H9 (cell line): ENCODE measurements around the gene SPATA6. TPM values are rescaled to one million over a fixed set of nuclear protein-coding genes. Genes with fewer than 3 reads are reported as not detected.

Experiments
- DNase-seq: peaks from one replicate; pipeline ENCODE4 v3.0.0-alpha.2; 2017
- H2AFZ ChIP-seq: one replicate; pipeline ENCODE4 v1.6.1; 2013; ENCODE audit warnings: mild to moderate bottlenecking, low read length, control low read depth, moderate library complexity
- H2AK5ac ChIP-seq: 2 replicates; pipeline ENCODE4 v1.6.1; 2013; ENCODE audit warnings: low read length, control low read depth, mixed read lengths; ENCODE audit not compliant: insufficient read length
- H2BK120ac ChIP-seq: one replicate; pipeline ENCODE4 v1.6.1; 2013; ENCODE audit warnings: low read depth, mild to moderate bottlenecking, low read length, control low read depth, inconsistent platforms; ENCODE audit not compliant: poor library complexity, severe bottlenecking
- H2BK12ac ChIP-seq: 2 replicates; pipeline ENCODE4 v1.6.1; 2013; ENCODE audit warnings: low read length, control low read depth, mixed read lengths, low read depth; ENCODE audit not compliant: insufficient read length
- H2BK15ac ChIP-seq: 2 replicates; pipeline ENCODE4 v1.6.1; 2013; ENCODE audit warnings: low read depth, low read length, control low read depth
- H2BK20ac ChIP-seq: one replicate; pipeline ENCODE4 v1.6.1; 2013; ENCODE audit warnings: low read depth, mild to moderate bottlenecking, low read length, control low read depth, inconsistent platforms; ENCODE audit not compliant: poor library complexity, severe bottlenecking
- H2BK5ac ChIP-seq: 2 replicates; pipeline ENCODE4 v1.6.1; 2013; ENCODE audit warnings: low read length, control low read depth, mixed read lengths; ENCODE audit not compliant: insufficient read length
- H3K14ac ChIP-seq: 2 replicates; pipeline ENCODE4 v1.6.1; 2013; ENCODE audit warnings: low read length, control low read depth; ENCODE audit not compliant: insufficient read depth
- H3K18ac ChIP-seq: 2 replicates; pipeline ENCODE4 v1.6.1; 2013; ENCODE audit warnings: low read depth, mild to moderate bottlenecking, mixed read lengths, low read length, control low read depth; ENCODE audit not compliant: insufficient read length
- H3K23ac ChIP-seq: 2 replicates; pipeline ENCODE4 v1.6.1; 2013; ENCODE audit warnings: low read length, control low read depth, mixed read lengths, low read depth; ENCODE audit not compliant: insufficient read length
- H3K23me2 ChIP-seq: 2 replicates; pipeline ENCODE4 v1.6.1; 2013; ENCODE audit warnings: low read depth, mild to moderate bottlenecking, mixed read lengths, low read length, control low read depth; ENCODE audit not compliant: insufficient read length, poor library complexity, severe bottlenecking
- H3K27ac ChIP-seq: 2 replicates; pipeline ENCODE4 v1.5.1; 2013; ENCODE audit warnings: low read length, control low read depth, mixed read lengths, low read depth; ENCODE audit not compliant: insufficient read length
- H3K27me3 ChIP-seq: 2 replicates; pipeline ENCODE4 v1.6.1; 2013; ENCODE audit warnings: low read length, control low read depth, inconsistent platforms; ENCODE audit not compliant: insufficient read depth
- H3K4ac ChIP-seq: 2 replicates; pipeline ENCODE4 v1.6.1; 2013; ENCODE audit warnings: low read depth, mild to moderate bottlenecking, control low read depth, inconsistent platforms, low read length, moderate library complexity
- H3K4me1 ChIP-seq: 2 replicates; pipeline ENCODE4 v1.6.1; 2013; ENCODE audit warnings: low read length, control low read depth, inconsistent platforms; ENCODE audit not compliant: insufficient read depth
- H3K4me2 ChIP-seq: 2 replicates; pipeline ENCODE4 v1.6.1; 2013; ENCODE audit warnings: low read length, control low read depth, mixed read lengths; ENCODE audit not compliant: insufficient read length, insufficient read depth
- H3K56ac ChIP-seq: 2 replicates; pipeline ENCODE4 v1.6.1; 2013; ENCODE audit warnings: low read depth, mild to moderate bottlenecking, mixed read lengths, low read length, control low read depth; ENCODE audit not compliant: insufficient read length
- H3K79me1 ChIP-seq: 2 replicates; pipeline ENCODE4 v1.6.1; 2013; ENCODE audit warnings: low read depth, mild to moderate bottlenecking, moderate library complexity, low read length, control low read depth, inconsistent platforms; ENCODE audit not compliant: insufficient read depth, poor library complexity, severe bottlenecking
- H3K79me2 ChIP-seq: 2 replicates; pipeline ENCODE4 v1.6.1; 2013; ENCODE audit warnings: low read length, control low read depth, inconsistent platforms; ENCODE audit not compliant: insufficient read depth
- H3K9ac ChIP-seq: 2 replicates; pipeline ENCODE4 v1.6.1; 2013; ENCODE audit warnings: low read length, control low read depth, mixed read lengths; ENCODE audit not compliant: insufficient read length; ENCODE audit errors: extremely low read depth
- H3K9me3 ChIP-seq: one replicate; pipeline ENCODE4 v1.6.1; 2013; ENCODE audit warnings: low read depth, low read length, inconsistent platforms; ENCODE audit not compliant: control insufficient read depth
- H3T11ph ChIP-seq: one replicate; pipeline ENCODE4 v1.6.1; 2013; ENCODE audit warnings: mild to moderate bottlenecking, low read length, control low read depth, inconsistent platforms
- H4K20me1 ChIP-seq: one replicate; pipeline ENCODE4 v1.6.1; 2013; ENCODE audit not compliant: control insufficient read depth, insufficient read length, insufficient read depth
- H4K5ac ChIP-seq: 2 replicates; pipeline ENCODE4 v1.6.1; 2013; ENCODE audit warnings: low read depth, mild to moderate bottlenecking, mixed read lengths, low read length, control low read depth; ENCODE audit not compliant: insufficient read length
- H4K8ac ChIP-seq: replicated peaks from 2 replicates; pipeline ENCODE4 v1.6.1; 2013; ENCODE audit warnings: low read length, control low read depth, mixed read lengths, low read depth; ENCODE audit not compliant: insufficient read length
- H4K91ac ChIP-seq: 2 replicates; pipeline ENCODE4 v1.6.1; 2013; ENCODE audit warnings: low read depth, mild to moderate bottlenecking, moderate library complexity, mixed read lengths, low read length, control low read depth; ENCODE audit not compliant: insufficient read length
- H3K27ac Mint-ChIP-seq, 3 experiments: 2 replicates in 2 of 3; 3 replicates in 1 of 3; pipeline ENCODE4 v1.8.0; 2020 to 2021; ENCODE audit warnings: mixed read lengths in 3 of 3, mild to moderate bottlenecking in 1 of 3, moderate library complexity in 1 of 3
- H3K27me3 Mint-ChIP-seq: 2 replicates; pipeline ENCODE4 v1.8.0; 2021; ENCODE audit warnings: low read depth, mild to moderate bottlenecking, moderate library complexity, mixed read lengths
- H3K36me3 Mint-ChIP-seq, 3 experiments: 2 replicates in 2 of 3; 3 replicates in 1 of 3; pipeline ENCODE4 v1.8.0; 2020 to 2021; ENCODE audit warnings: low read depth in 3 of 3, mixed read lengths in 3 of 3; ENCODE audit not compliant: insufficient read depth in 1 of 3
- H3K4me1 Mint-ChIP-seq, 2 experiments: 2 replicates each; pipeline ENCODE4 v1.8.0; 2020; ENCODE audit warnings: mixed read lengths in 2 of 2
- H3K4me3 Mint-ChIP-seq, 2 experiments: 2 replicates in 1 of 2; 3 replicates in 1 of 2; pipeline ENCODE4 v1.8.0; 2020 to 2021; ENCODE audit warnings: mild to moderate bottlenecking in 2 of 2, mixed read lengths in 2 of 2, moderate library complexity in 1 of 2
- H3K9me3 Mint-ChIP-seq, 2 experiments: 2 replicates in 1 of 2; 3 replicates in 1 of 2; pipeline ENCODE4 v1.8.0; 2020; ENCODE audit warnings: mild to moderate bottlenecking in 2 of 2, mixed read lengths in 2 of 2, moderate library complexity in 1 of 2
- CTCF ChIP-seq: fragments of 200-600 bp; sonication (generic); conservative IDR thresholded peaks from 3 replicates; pipeline ENCODE4 v1.8.0; 2021; ENCODE audit warnings: antibody characterized with exemption, mild to moderate bottlenecking
- WGBS: extraction: QIAGEN DNeasy Blood & Tissue Kit; methylation state at CpG from one replicate; pipeline ENCODE4 v1.1.7; 2013; ENCODE audit warnings: missing lambda C conversion rate, low lambda C conversion rate, mixed read lengths; ENCODE audit not compliant: insufficient read length; ENCODE audit errors: extremely low coverage; 5-methylcytosine and 5-hydroxymethylcytosine counted together
- total RNA-seq: library from RNA; stranded (reverse); gene quantifications from 2 replicates; pipeline ENCODE4 v1.2.1, GENCODE V29; 2021

Gene SPATA6
- total RNA-seq, 1 experiment from 2014 or later = 8.0 TPM

GRCh38 chr1:48450505-48450904 lies 21.5 kb downstream of the SPATA6 start:
- Histone ChIP-seq H3K9me3 (no peaks in the 10 kb centered on the region), H2BK5ac (no peak overlapping the region), H2AFZ (no peak overlapping the region), H3K14ac (no peak overlapping the region), H4K20me1 (no peaks in the 10 kb centered on the region), H3K27ac (no peak overlapping the region), H2BK12ac (no peak overlapping the region), H2AK5ac (no peak overlapping the region), H3K9ac (no peak overlapping the region), H3K79me2 (no peaks in the 10 kb centered on the region), H2BK15ac (no peak overlapping the region), H2BK120ac (no peak overlapping the region), H3K56ac (no peak overlapping the region), H3K79me1 (no peaks in the 10 kb centered on the region), H2BK20ac (no peak overlapping the region), H3K4ac (no peak overlapping the region), H3K23ac (no peak overlapping the region), H3K27me3 (no peaks in the 10 kb centered on the region), H4K5ac (no peak overlapping the region), H3K23me2 (no peaks in the 10 kb centered on the region), H4K8ac (no peak overlapping the region), H3T11ph (no peak overlapping the region), H4K91ac (no peak overlapping the region), H3K4me1 (no peaks in the 10 kb centered on the region), H3K4me2 (no peak overlapping the region), H3K18ac (no peak overlapping the region)
- Mint-ChIP-seq H3K4me3 (no peak overlapping the region), H3K27me3 (no peaks in the 10 kb centered on the region), H3K27ac (no peak overlapping the region), H3K36me3 (peaks cover 0 to 5% (median 0%) of the 10 kb centered on the region in 3 experiments; a peak in 1 of 7 replicates), H3K9me3 (no peaks in the 10 kb centered on the region), H3K4me1 (0 out of 4 replicates have a peak, but pooled peaks cover 0 to 2% of the 10 kb centered on the region in 2 experiments)
- no peak for TF ChIP-seq CTCF
- no peak for DNase-seq
- no CpG with 5 or more reads among the region's 1 CpG for WGBS
